ENCODE measurements around the gene SCUBE1. TPM values are rescaled to one million over a fixed set of nuclear protein-coding genes. Genes with fewer than 3 reads are reported as not detected.
A peak's percentile ranks its signal among the peaks of the same experiment; 100 is the strongest.

SCUBE1 gene
- total and polyA plus RNA-seq, 10 of the 15 experiments (the other 5 are each of a cell fraction or from before 2014, with no cell fraction given): not detected

GRCh38 chr22:43252319-43252718, 90.9 kb downstream of the SCUBE1 start:
- Histone ChIP-seq H2AFZ (ENCODE audit: control insufficient read depth, low read depth, low read length) (no peak overlapping the region), H3K36me3 (ENCODE audit: control insufficient read depth in 2 of 2, insufficient read depth in 2 of 2, low read length in 1 of 2) (no peaks in the 10 kb centered on the region), H3K27me3 (replicated peaks in 1 of 2; ENCODE audit: control insufficient read depth in 2 of 2, insufficient read depth in 2 of 2, low read length in 1 of 2) (peaks cover 0 to 7% of the 10 kb centered on the region in 2 experiments; a peak in 3 of 4 replicates), H3K4me3 (no peak overlapping the region), H3K9ac (ENCODE audit: control insufficient read depth, insufficient read depth, low read length) (no peak overlapping the region), H3K27ac (ENCODE audit: control insufficient read depth, insufficient read depth) (no peak overlapping the region), H4K20me1 (ENCODE audit: control insufficient read depth, insufficient read depth) (no peaks in the 10 kb centered on the region), H3K4me2 (ENCODE audit: control insufficient read depth, insufficient read depth) (no peak overlapping the region), H3K9me3 (replicated peaks; ENCODE audit: control insufficient read depth, insufficient read depth, low read length) (no peaks in the 10 kb centered on the region), H3K79me2 (ENCODE audit: control insufficient read depth, insufficient read depth, low read length) (no peaks in the 10 kb centered on the region), H3K4me1 (ENCODE audit: control insufficient read depth, insufficient read depth, low read length) (peaks cover 5% of the 10 kb centered on the region; the same call in 1 of the 2 replicates)
- ChIA-PET POLR2A (no interaction called here), RAD21 (ENCODE audit: unreplicated experiment) (no interaction called here), CTCF (no interaction called here), SMC1A (ENCODE audit: uncharacterized antibody, unreplicated experiment) (no interaction called here)
- ATAC-seq: no peak
- no peak for DNase-seq (ENCODE audit: low read depth, low spot score)
- no peak for FAIRE-seq
- in situ Hi-C loops (cut with MboI) (no loop called here), intact Hi-C loops (cut with micrococcal nuclease; ENCODE audit: unreplicated experiment) (no loop called here)
- 47% methylated on average over 10 of the region's 10 CpGs for WGBS (ENCODE audit: insufficient coverage, insufficient replicate concordance, low lambda C conversion rate, missing lambda C conversion rate)
- no peak for TF ChIP-seq ZNF622 (IDR thresholded peaks at IDR 0.05)
- BruUV-seq (replicated peaks): no TSS peak

- Histone ChIP-seq H3K79me2 (ENCODE audit: control insufficient read depth, insufficient read depth, low read length) (no peaks in the 10 kb centered on the region), H3K4me2 (ENCODE audit: control insufficient read depth, insufficient read depth) (no peak overlapping the region), H3K4me1 (ENCODE audit: control insufficient read depth, insufficient read depth, low read length) (no peaks in the 10 kb centered on the region; the same call in 1 of the 2 replicates), H3K36me3 (ENCODE audit: control insufficient read depth in 2 of 2, insufficient read depth in 2 of 2, low read length in 1 of 2) (no peaks in the 10 kb centered on the region), H3K9ac (ENCODE audit: control insufficient read depth, insufficient read depth, low read length) (no peak overlapping the region), H4K20me1 (ENCODE audit: control insufficient read depth, insufficient read depth) (no peaks in the 10 kb centered on the region), H3K27me3 (replicated peaks in 1 of 2; ENCODE audit: control insufficient read depth in 2 of 2, insufficient read depth in 2 of 2, low read length in 1 of 2) (peaks cover 0 to 5% of the 10 kb centered on the region in 2 experiments; a peak in 3 of 4 replicates), H3K9me3 (replicated peaks; ENCODE audit: control insufficient read depth, insufficient read depth, low read length) (no peaks in the 10 kb centered on the region), H3K27ac (ENCODE audit: control insufficient read depth, insufficient read depth) (no peak overlapping the region), H3K4me3 (no peak overlapping the region), H2AFZ (ENCODE audit: control insufficient read depth, low read depth, low read length) (no peak overlapping the region)
- ATAC-seq (peak; percentile 26; the same call in 2 of the 3 replicates), DNase-seq (ENCODE audit: low read depth, low spot score) (no peak), FAIRE-seq (no peak)
- in situ Hi-C loops (cut with MboI): no loop called here
- 37% methylated on average over 16 of the region's 16 CpGs for WGBS (ENCODE audit: insufficient coverage, insufficient replicate concordance, low lambda C conversion rate, missing lambda C conversion rate)
- TF ChIP-seq RUNX3 (IDR thresholded peaks at IDR 0.05; ENCODE audit: low read length) (no peak), IKZF2 (IDR thresholded peaks at IDR 0.05) (no peak), BHLHE40 (IDR thresholded peaks at IDR 0.05; ENCODE audit: borderline replicate concordance in 1 of 2, low read depth in 2 of 2, low read length in 1 of 2) (0 out of 4 replicates have a peak, but pooled peaks of 1 of the 2 experiments have one; percentile 12)
- ChIA-PET RAD21 (ENCODE audit: unreplicated experiment) (no interaction called here), CTCF (interaction anchor here (0.7 to 2.6 kb wide), 4 partner anchors 9 to 23 kb away, joined by 3 to 7 read pairs (median 3); no protein-coding TSS in a partner anchor), POLR2A (no interaction called here), SMC1A (ENCODE audit: uncharacterized antibody, unreplicated experiment) (interaction anchor here (1.0 kb wide), 1 partner anchor 23 kb away, joined by 4 read pairs; no protein-coding TSS in a partner anchor)
- BruUV-seq (replicated peaks): no TSS peak
- intact Hi-C loops (cut with micrococcal nuclease; ENCODE audit: unreplicated experiment): no loop called here
These were observed 93.2 kb downstream of the SCUBE1 start for GRCh38 chr22:43249789-43250471.

Measured in GM12878 (cell line).